Erythroblast (primary cell): Measurements from ENCODE around the gene MRPL12.

Source experiments
- DNase-seq, 2 experiments: peaks; one replicate each; lab custom pipeline; 2025; lab: John Stamatoyannopoulos, UW
- GATA1 ChIP-seq: IDR thresholded peaks from 2 replicates; pipeline ENCODE4 v1.6.1; 2011; ENCODE audit warnings: low read depth, mild to moderate bottlenecking, control low read depth, low read length, moderate library complexity
- POLR2A ChIP-seq: IDR thresholded peaks from 2 replicates; pipeline ENCODE4 v1.6.1; 2011; ENCODE audit warnings: mild to moderate bottlenecking, low read length

MRPL12 gene

DNA sequence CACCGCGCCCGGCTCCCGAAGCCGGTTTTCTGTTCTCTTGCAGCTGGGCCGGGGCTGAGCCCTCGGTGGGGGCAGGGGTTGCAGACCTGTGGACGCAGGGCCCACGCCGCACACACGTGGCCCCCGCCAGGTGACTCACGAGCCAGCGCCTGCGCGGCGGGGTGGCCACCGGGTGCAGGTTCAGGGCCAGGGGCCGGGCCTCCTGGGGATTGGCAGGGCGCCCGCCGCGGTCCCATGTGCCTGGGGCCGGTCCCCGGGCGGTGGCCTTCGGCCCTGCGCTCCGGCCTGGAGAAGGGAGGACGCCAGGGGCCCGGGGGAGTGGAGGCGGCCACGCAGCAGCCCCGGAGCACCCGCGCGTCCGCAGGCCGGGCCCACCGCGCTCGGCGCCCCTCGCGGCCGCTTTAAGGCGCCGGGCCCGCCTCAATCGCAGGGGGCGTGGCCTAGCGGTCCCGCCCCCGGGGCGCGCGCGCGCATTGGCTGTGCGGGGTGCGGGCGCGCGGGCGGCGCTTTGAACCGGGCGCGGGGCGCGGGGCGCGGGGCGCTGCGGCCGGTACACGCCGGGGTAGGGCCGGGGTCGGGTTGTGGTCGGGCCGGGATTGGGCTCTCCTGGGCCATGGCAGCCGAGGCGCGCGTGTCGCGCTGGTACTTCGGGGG, 8.8 kb downstream of the MRPL12 start, which contains the start of gene SLC25A10:
SLC25A10 (plus strand) TSS at position 471 of the 654 bp plus-strand sequence; CDS start at position 614, 143 bp downstream.
- DNase-seq, result peak; percentile 88 to 92
- TF ChIP-seq GATA1 (no peak), POLR2A (no peak)

- no peak for TF ChIP-seq GATA1
- peak; percentile 65 to 71 for DNase-seq
Observed at GRCh38 chr17:81712468-81713003, 9.4 kb downstream of the MRPL12 start.

- TF ChIP-seq POLR2A, result no peak
- no peak for TF ChIP-seq GATA1
- DNase-seq, result peak in 1 of 2 experiments; percentile 36
Observed at GRCh38 chr17:81713004-81713555, 9.9 kb downstream of the MRPL12 start.

DNA sequence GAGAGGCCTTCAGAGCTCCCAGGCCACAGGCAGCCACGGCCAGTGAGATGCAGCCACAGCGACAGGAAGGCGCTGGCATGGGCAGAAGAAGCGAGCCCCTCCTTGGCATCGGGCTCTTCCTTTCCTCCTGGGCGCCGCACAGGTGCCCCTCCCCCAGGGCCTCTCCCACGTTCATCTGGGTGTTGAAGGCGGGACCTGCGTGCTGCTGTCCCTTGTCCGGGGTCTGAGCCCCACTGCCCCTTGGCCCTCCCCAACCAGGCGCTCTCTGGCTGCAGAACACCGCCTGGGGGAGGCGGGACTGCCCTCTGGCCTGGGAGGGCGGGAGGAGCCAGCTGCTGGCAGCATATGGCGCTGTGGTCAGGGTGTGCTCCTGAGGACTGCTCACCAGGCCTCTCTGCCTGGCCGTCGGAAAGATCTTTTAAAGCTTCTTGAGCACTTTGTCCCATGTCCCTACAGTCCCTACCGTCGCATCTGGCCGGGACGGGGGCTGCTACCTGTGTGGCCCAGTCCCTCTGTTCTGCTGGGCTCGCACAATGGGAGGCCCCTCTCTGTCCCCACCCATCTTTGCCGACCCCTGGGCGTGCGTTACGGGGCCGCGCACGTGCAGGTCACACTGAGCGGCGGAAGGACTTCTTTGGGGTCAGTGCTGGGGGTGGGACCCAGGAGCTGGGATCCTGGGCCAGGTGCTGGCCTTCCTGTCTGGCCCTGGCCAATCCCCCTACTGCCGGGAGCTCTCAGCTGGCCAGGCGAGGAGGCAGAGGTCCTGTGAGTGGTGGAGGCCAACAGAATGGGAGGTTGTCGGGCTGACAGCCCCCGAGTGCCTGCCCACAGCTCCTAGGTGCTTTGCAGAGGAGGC, 10.6 kb downstream of the MRPL12 start:
- DNase-seq, result peak; percentile 29 to 54
- no peak for TF ChIP-seq POLR2A
- no peak for TF ChIP-seq GATA1

- DNase-seq, result no peak
- TF ChIP-seq GATA1 (no peak), POLR2A (no peak)
Observed at GRCh38 chr17:81714412-81715106, 11.4 kb downstream of the MRPL12 start.

- TF ChIP-seq POLR2A, result no peak
- no peak for DNase-seq
Observed at GRCh38 chr17:81715107-81715871, 12.1 kb downstream of the MRPL12 start.

GRCh38 chr17:81715872-81716673, 12.9 kb downstream of the MRPL12 start:
- no peak for DNase-seq
- TF ChIP-seq GATA1 (no peak), POLR2A (no peak)

DNA sequence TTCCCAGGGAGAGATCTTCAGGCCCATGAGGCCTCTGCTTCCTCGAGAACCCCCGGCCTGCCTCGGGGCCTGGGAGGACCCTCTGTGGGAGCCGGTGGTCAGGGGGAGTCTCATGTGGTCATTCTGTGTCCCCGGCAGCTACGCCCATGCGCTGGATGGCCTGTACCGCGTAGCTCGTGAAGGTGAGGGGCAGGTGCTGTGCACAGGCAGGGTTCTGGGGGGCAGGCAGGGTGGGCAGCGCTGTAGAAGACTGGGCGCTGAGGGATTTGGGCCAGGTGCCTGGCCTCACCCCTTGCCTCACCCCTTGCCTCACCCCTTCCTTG, 13.5 kb downstream of the MRPL12 start:
- DNase-seq, result no peak

GRCh38 chr17:81717049-81717765, 14.0 kb downstream of the MRPL12 start:
- TF ChIP-seq GATA1 (no peak), POLR2A (no peak)
- no peak for DNase-seq

More for the DNA sequence above, 13.5 kb downstream of the MRPL12 start:
- TF ChIP-seq POLR2A, result no peak

GRCh38 chr17:81717766-81718089, 14.6 kb downstream of the MRPL12 start:
- TF ChIP-seq GATA1 (no peak), POLR2A (no peak)
- DNase-seq, result no peak

GRCh38 chr17:81719410-81720266, 16.5 kb downstream of the MRPL12 start:
- TF ChIP-seq POLR2A (no peak), GATA1 (no peak)
- no peak for DNase-seq
